ENCODE results near the gene LOXL3. TPM values are rescaled to one million over a fixed set of nuclear protein-coding genes. Genes with fewer than 3 reads are reported as not detected.

Gene LOXL3
- polyA plus RNA-seq, 1 donor from 2014 or later: 20.1 TPM

DNA sequence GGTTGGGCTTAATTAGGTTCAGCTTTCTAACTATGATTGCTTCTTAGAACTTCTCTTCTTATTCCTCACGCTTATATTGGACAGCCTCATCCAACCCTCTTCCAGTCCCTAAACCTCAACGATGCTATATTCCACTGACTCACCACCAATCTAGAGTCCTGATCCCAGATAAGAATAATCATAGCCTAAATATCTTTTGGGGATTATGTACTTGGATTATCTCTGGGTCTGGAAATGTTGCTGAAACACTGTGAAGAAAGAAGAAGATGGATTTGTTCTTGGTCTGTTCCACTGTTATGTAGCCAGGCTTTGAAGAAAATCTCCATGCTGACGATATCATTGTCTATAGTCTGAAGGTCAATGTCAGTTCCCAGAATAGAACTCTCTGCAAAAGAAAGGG is 27.7 kb upstream of the LOXL3 start:
- H3K4me2 ChIP-seq (ENCODE audit: low read length): no peak overlapping the region
- H3K36me3 ChIP-seq (ENCODE audit: insufficient read depth, low read length): no peaks in the 10 kb centered on the region
- no peaks in the 10 kb centered on the region for H3K27me3 ChIP-seq (ENCODE audit: insufficient read depth, low read depth, low read length)
- no peak overlapping the region for H3K4me3 ChIP-seq (ENCODE audit: low read length)
- TF ChIP-seq EZH2 (IDR thresholded peaks at IDR 0.05; ENCODE audit: borderline replicate concordance, insufficient read depth, low read length, poor library complexity, severe bottlenecking) (no peak), SMC3 (conservative IDR thresholded peaks at IDR 0.05; ENCODE audit: poor library complexity) (no peak), POLR2AphosphoS5 (IDR thresholded peaks at IDR 0.05) (no peak), EP300 (conservative IDR thresholded peaks at IDR 0.05; ENCODE audit: poor library complexity, severe bottlenecking) (no peak), MXI1 (conservative IDR thresholded peaks at IDR 0.05; ENCODE audit: poor library complexity, severe bottlenecking) (no peak), TAF1 (IDR thresholded peaks at IDR 0.05; ENCODE audit: low read depth) (no peak), RAD21 (conservative IDR thresholded peaks at IDR 0.05) (no peak)
- TF ChIP-seq, protein P1, sequence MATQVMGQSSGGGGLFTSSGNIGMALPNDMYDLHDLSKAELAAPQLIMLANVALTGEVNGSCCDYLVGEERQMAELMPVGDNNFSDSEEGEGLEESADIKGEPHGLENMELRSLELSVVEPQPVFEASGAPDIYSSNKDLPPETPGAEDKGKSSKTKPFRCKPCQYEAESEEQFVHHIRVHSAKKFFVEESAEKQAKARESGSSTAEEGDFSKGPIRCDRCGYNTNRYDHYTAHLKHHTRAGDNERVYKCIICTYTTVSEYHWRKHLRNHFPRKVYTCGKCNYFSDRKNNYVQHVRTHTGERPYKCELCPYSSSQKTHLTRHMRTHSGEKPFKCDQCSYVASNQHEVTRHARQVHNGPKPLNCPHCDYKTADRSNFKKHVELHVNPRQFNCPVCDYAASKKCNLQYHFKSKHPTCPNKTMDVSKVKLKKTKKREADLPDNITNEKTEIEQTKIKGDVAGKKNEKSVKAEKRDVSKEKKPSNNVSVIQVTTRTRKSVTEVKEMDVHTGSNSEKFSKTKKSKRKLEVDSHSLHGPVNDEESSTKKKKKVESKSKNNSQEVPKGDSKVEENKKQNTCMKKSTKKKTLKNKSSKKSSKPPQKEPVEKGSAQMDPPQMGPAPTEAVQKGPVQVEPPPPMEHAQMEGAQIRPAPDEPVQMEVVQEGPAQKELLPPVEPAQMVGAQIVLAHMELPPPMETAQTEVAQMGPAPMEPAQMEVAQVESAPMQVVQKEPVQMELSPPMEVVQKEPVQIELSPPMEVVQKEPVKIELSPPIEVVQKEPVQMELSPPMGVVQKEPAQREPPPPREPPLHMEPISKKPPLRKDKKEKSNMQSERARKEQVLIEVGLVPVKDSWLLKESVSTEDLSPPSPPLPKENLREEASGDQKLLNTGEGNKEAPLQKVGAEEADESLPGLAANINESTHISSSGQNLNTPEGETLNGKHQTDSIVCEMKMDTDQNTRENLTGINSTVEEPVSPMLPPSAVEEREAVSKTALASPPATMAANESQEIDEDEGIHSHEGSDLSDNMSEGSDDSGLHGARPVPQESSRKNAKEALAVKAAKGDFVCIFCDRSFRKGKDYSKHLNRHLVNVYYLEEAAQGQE (IDR thresholded peaks at IDR 0.05; ENCODE audit: borderline replicate concordance): no peak
- TF ChIP-seq, protein P2, sequence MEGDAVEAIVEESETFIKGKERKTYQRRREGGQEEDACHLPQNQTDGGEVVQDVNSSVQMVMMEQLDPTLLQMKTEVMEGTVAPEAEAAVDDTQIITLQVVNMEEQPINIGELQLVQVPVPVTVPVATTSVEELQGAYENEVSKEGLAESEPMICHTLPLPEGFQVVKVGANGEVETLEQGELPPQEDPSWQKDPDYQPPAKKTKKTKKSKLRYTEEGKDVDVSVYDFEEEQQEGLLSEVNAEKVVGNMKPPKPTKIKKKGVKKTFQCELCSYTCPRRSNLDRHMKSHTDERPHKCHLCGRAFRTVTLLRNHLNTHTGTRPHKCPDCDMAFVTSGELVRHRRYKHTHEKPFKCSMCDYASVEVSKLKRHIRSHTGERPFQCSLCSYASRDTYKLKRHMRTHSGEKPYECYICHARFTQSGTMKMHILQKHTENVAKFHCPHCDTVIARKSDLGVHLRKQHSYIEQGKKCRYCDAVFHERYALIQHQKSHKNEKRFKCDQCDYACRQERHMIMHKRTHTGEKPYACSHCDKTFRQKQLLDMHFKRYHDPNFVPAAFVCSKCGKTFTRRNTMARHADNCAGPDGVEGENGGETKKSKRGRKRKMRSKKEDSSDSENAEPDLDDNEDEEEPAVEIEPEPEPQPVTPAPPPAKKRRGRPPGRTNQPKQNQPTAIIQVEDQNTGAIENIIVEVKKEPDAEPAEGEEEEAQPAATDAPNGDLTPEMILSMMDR (IDR thresholded peaks at IDR 0.05; ENCODE audit: poor library complexity, severe bottlenecking): no peak
- no peaks in the 10 kb centered on the region for H3K9me2 ChIP-seq (ENCODE audit: insufficient read depth, low read length)
- H3K9me3 ChIP-seq (ENCODE audit: low read length): no peaks in the 10 kb centered on the region
- H3K79me2 ChIP-seq (replicated peaks; ENCODE audit: insufficient read depth, low read length): no peaks in the 10 kb centered on the region
- no peak overlapping the region for H3K9ac ChIP-seq (ENCODE audit: low read length)
- no peak overlapping the region for H3K27ac ChIP-seq (ENCODE audit: low read length)
- H4K20me1 ChIP-seq (ENCODE audit: insufficient read depth): no peaks in the 10 kb centered on the region
- H2AFZ ChIP-seq (ENCODE audit: low read depth, low read length): no peak overlapping the region
- H3F3A ChIP-seq (ENCODE audit: insufficient read depth, low read length, poor library complexity, severe bottlenecking): no peaks in the 10 kb centered on the region

GRCh38 chr2:74578408-74578807 is 24.7 kb upstream of the LOXL3 start:
- Histone ChIP-seq H3K27ac (ENCODE audit: low read length) (no peak overlapping the region), H4K20me1 (ENCODE audit: insufficient read depth) (no peaks in the 10 kb centered on the region), H2AFZ (ENCODE audit: low read depth, low read length) (no peak overlapping the region), H3K9me2 (ENCODE audit: insufficient read depth, low read length) (no peaks in the 10 kb centered on the region), H3K27me3 (ENCODE audit: insufficient read depth, low read depth, low read length) (no peaks in the 10 kb centered on the region), H3K4me3 (ENCODE audit: low read length) (no peak overlapping the region), H3F3A (ENCODE audit: insufficient read depth, low read length, poor library complexity, severe bottlenecking) (no peaks in the 10 kb centered on the region), H3K9me3 (ENCODE audit: low read length) (no peaks in the 10 kb centered on the region), H3K4me2 (ENCODE audit: low read length) (no peak overlapping the region), H3K79me2 (replicated peaks; ENCODE audit: insufficient read depth, low read length) (no peaks in the 10 kb centered on the region), H3K36me3 (ENCODE audit: insufficient read depth, low read length) (no peaks in the 10 kb centered on the region), H3K9ac (ENCODE audit: low read length) (no peak overlapping the region)
- TF ChIP-seq EZH2 (IDR thresholded peaks at IDR 0.05; ENCODE audit: borderline replicate concordance, insufficient read depth, low read length, poor library complexity, severe bottlenecking) (no peak), POLR2AphosphoS5 (IDR thresholded peaks at IDR 0.05) (no peak), EP300 (conservative IDR thresholded peaks at IDR 0.05; ENCODE audit: poor library complexity, severe bottlenecking) (no peak), RAD21 (conservative IDR thresholded peaks at IDR 0.05) (no peak), TAF1 (IDR thresholded peaks at IDR 0.05; ENCODE audit: low read depth) (no peak), SMC3 (conservative IDR thresholded peaks at IDR 0.05; ENCODE audit: poor library complexity) (no peak), MXI1 (conservative IDR thresholded peaks at IDR 0.05; ENCODE audit: poor library complexity, severe bottlenecking) (no peak)
- TF ChIP-seq, protein P1 (IDR thresholded peaks at IDR 0.05; ENCODE audit: borderline replicate concordance): no peak
- TF ChIP-seq, protein P2 (IDR thresholded peaks at IDR 0.05; ENCODE audit: poor library complexity, severe bottlenecking): no peak
